HepG2 (cell line): ENCODE measurements around the gene RPLP2. TPM values are rescaled to one million over a fixed set of nuclear protein-coding genes. Genes with fewer than 3 reads are reported as not detected.
A peak's percentile ranks its signal among the peaks of the same experiment; 100 is the strongest.

Source experiments
- ADNP ChIP-seq: sonication (generic); formaldehyde crosslinking; IDR thresholded peaks from 2 replicates; pipeline ENCODE4 v1.4.0; 2020; ENCODE audit warnings: missing genetic modification reagents
- ATF7-NPFF ChIP-seq: sonication (generic); formaldehyde crosslinking; IDR thresholded peaks from 2 replicates; pipeline ENCODE4 v1.8.1; 2023; ENCODE audit warnings: mild to moderate bottlenecking, low read depth, missing genetic modification reagents, moderate library complexity
- CBFB ChIP-seq: sonication (generic); formaldehyde crosslinking; IDR thresholded peaks from 2 replicates; pipeline ENCODE4 v1.4.0; 2020; ENCODE audit warnings: missing genetic modification reagents
- ELF3 ChIP-seq: IDR thresholded peaks from 2 replicates; pipeline ENCODE4 v1.6.1; 2016; ENCODE audit warnings: missing genetic modification reagents, missing compliant biosample characterization
- HNRNPH1 ChIP-seq: fragments of 200-400 bp; formaldehyde crosslinking; optimal IDR thresholded peaks from 2 replicates; pipeline ENCODE3; 2017; ENCODE audit warnings: mild to moderate bottlenecking, low read depth, low read length
- KLF15 ChIP-seq: sonication (generic); formaldehyde crosslinking; IDR thresholded peaks from 2 replicates; pipeline ENCODE4 v1.8.1; 2023; ENCODE audit warnings: borderline replicate concordance, mild to moderate bottlenecking, inconsistent platforms, missing genetic modification reagents, mixed read lengths
- MATR3 ChIP-seq: sonication (generic); formaldehyde crosslinking; IDR thresholded peaks from 2 replicates; pipeline ENCODE4 v1.4.0; 2020; ENCODE audit warnings: missing genetic modification reagents
- NBN ChIP-seq: fragments of 450-650 bp; conservative IDR thresholded peaks from 2 replicates; pipeline ENCODE4 v1.6.1; 2017
- NCOA5 ChIP-seq: sonication (generic); formaldehyde crosslinking; IDR thresholded peaks from 2 replicates; pipeline ENCODE4 v1.4.0; 2020; ENCODE audit warnings: missing genetic modification reagents
- NFE2L1 ChIP-seq: sonication (generic); formaldehyde crosslinking; IDR thresholded peaks from 2 replicates; pipeline ENCODE4 v1.4.0; 2020; ENCODE audit warnings: missing genetic modification reagents, mild to moderate bottlenecking, borderline replicate concordance
- RFX5 ChIP-seq: IDR thresholded peaks from 2 replicates; pipeline ENCODE4 v1.6.1; 2011; ENCODE audit warnings: low read depth, low read length, improper control_type of control experiment
- TAF15 ChIP-seq: fragments of 200-400 bp; formaldehyde crosslinking; IDR thresholded peaks from one replicate; pipeline ENCODE4 v1.6.1; 2018; ENCODE audit warnings: mild to moderate bottlenecking, low read depth, low read length; ENCODE audit not compliant: poor library complexity, severe bottlenecking
- ZNF136 ChIP-seq: sonication (generic); formaldehyde crosslinking; IDR thresholded peaks from 2 replicates; pipeline ENCODE4 v1.8.1; 2022; ENCODE audit warnings: low read depth, mild to moderate bottlenecking, moderate library complexity, missing genetic modification reagents
- ZNF337 ChIP-seq: sonication (generic); formaldehyde crosslinking; IDR thresholded peaks from 2 replicates; pipeline ENCODE4 v1.5.1; 2020; ENCODE audit warnings: missing genetic modification reagents, low read depth, mild to moderate bottlenecking, borderline replicate concordance
- ZNF672 ChIP-seq: sonication (generic); formaldehyde crosslinking; IDR thresholded peaks from 2 replicates; pipeline ENCODE4 v1.8.1; 2022; ENCODE audit warnings: missing genetic modification reagents
- ZNF703 ChIP-seq: sonication (generic); formaldehyde crosslinking; IDR thresholded peaks from 2 replicates; pipeline ENCODE4 v1.5.1; 2020; ENCODE audit warnings: missing genetic modification reagents, mild to moderate bottlenecking, moderate library complexity, borderline replicate concordance
- ZNF777 ChIP-seq: sonication (generic); formaldehyde crosslinking; IDR thresholded peaks from 2 replicates; pipeline ENCODE4 v1.4.0; 2020; ENCODE audit warnings: missing genetic modification reagents
- polyA plus RNA-seq, 8 experiments: library from polyadenylated mRNA; depleted of rRNA in 3 of 8; stranded (reverse) in 7 of 8; unstranded in 1 of 8; fragments of >200 nt; fragmentation: Illumina TruSeq in 4 of 8; extraction: Trizol in 4 of 8; gene quantifications; 2 replicates each; pipeline versions ENCODE4 v1.2.1 to v1.2.3, GENCODE V29; 2011 to 2016; ENCODE audit warnings: low read depth in 4 of 8, missing spikeins in 1 of 8, mixed read lengths in 1 of 8; ENCODE audit not compliant: insufficient read depth in 1 of 8
- total RNA-seq, 5 experiments: library from RNA; depleted of rRNA; stranded (reverse); fragments of >200 nt; fragmentation: Illumina TruSeq; extraction: Trizol; gene quantifications; 2 replicates each; pipeline ENCODE4 v1.2.3, GENCODE V29; 2016; ENCODE audit warnings: low read depth in 1 of 5
- TF ChIP-seq, protein P1 (sequence below): sonication (generic); formaldehyde crosslinking; IDR thresholded peaks from 2 replicates; pipeline ENCODE4 v1.4.0; 2020; ENCODE audit warnings: mild to moderate bottlenecking, low read depth, missing genetic modification reagents
- TF ChIP-seq, protein P2 (sequence below): sonication (generic); formaldehyde crosslinking; IDR thresholded peaks from 2 replicates; pipeline ENCODE4 v1.5.1; 2020; ENCODE audit warnings: mild to moderate bottlenecking, missing genetic modification reagents, borderline replicate concordance
- TF ChIP-seq, protein P3 (sequence below): sonication (generic); formaldehyde crosslinking; IDR thresholded peaks from 2 replicates; pipeline ENCODE4 v1.4.0; 2020; ENCODE audit warnings: low read depth, mild to moderate bottlenecking, missing genetic modification reagents
- TF ChIP-seq, protein P4 (sequence below): sonication (generic); formaldehyde crosslinking; IDR thresholded peaks from 2 replicates; pipeline ENCODE4 v1.8.1; 2023; ENCODE audit warnings: missing genetic modification reagents, inconsistent platforms, borderline replicate concordance
- TF ChIP-seq, protein P5 (sequence below): sonication (generic); formaldehyde crosslinking; IDR thresholded peaks from 2 replicates; pipeline ENCODE4 v1.4.0; 2020; ENCODE audit warnings: missing genetic modification reagents

RPLP2 gene
- total and polyA plus RNA-seq, 2 of the 13 experiments (the other 11 are each of a cell fraction or from before 2014, with no cell fraction given) = 978 to 2,106 TPM

DNA sequence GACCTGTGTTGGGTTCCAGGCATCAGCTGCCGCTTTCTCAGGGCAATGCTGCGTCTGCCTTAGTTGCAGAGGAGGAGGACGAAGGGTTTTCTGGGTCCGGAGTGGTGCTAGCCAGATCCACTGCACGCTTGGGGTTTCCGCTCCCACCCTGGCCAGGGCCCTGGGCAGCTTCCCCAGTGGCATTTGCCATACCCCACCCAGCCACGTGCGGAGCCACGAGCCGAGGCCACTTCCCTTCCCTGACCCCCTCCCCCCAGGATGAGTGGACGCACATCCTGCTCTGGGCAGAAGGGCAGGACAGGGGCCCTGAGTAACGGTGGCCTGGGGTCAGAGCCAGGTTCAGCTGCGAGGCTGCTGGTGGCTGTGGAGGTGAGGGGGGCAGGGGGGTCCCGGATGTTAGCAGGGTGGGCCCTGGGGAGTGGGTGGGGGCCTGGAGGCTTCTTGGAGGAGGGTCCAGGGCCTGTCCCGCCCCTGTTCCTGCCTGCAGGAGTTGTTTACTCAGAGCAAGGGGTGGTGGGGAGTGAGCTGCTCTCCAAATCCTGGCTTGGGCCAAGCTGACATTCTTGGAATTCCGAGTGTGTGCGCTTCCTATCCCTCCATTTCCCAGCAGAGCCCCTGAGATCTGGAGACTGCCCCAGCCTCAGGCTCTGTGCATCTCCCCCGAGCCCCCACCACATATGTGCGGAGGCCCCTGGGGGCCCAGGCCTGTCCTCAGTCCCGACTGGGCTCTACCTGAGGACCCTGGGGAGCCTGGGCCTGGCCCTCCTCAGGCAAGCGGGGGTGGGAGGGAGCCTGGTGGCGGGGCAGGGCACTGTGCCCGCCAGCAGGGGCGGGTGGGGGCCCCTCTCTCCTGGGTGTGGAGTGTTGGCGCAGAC lies 34.3 kb downstream of the RPLP2 start (continued):
- TF ChIP-seq, protein P1, sequence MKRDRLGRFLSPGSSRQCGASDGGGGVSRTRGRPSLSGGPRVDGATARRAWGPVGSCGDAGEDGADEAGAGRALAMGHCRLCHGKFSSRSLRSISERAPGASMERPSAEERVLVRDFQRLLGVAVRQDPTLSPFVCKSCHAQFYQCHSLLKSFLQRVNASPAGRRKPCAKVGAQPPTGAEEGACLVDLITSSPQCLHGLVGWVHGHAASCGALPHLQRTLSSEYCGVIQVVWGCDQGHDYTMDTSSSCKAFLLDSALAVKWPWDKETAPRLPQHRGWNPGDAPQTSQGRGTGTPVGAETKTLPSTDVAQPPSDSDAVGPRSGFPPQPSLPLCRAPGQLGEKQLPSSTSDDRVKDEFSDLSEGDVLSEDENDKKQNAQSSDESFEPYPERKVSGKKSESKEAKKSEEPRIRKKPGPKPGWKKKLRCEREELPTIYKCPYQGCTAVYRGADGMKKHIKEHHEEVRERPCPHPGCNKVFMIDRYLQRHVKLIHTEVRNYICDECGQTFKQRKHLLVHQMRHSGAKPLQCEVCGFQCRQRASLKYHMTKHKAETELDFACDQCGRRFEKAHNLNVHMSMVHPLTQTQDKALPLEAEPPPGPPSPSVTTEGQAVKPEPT (CRISPR knock-in tag) = peak; percentile 68; the same call in 1 of the 2 replicates
- TF ChIP-seq, protein P2, sequence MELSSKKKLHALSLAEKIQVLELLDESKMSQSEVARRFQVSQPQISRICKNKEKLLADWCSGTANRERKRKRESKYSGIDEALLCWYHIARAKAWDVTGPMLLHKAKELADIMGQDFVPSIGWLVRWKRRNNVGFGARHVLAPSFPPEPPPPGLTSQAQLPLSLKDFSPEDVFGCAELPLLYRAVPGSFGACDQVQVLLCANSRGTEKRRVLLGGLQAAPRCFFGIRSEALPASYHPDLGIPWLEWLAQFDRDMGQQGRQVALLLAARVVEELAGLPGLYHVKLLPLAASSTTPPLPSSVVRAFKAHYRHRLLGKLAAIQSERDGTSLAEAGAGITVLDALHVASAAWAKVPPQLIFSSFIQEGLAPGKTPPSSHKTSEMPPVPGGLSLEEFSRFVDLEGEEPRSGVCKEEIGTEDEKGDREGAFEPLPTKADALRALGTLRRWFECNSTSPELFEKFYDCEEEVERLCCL (CRISPR knock-in tag) = no peak; the same call in 1 of the 2 replicates
- TF ChIP-seq ZNF672 (CRISPR knock-in tag) (no peak), ADNP (CRISPR knock-in tag) (no peak), RFX5 (no peak), KLF15 (CRISPR knock-in tag) (no peak), ZNF703 (CRISPR knock-in tag) (no peak), ZNF136 (CRISPR knock-in tag) (no peak), NBN (no peak), NFE2L1 (no peak), ZNF337 (no peak), NCOA5 (CRISPR knock-in tag) (no peak), HNRNPH1 (no peak), MATR3 (CRISPR knock-in tag) (no peak), TAF15 (no peak), ELF3 (CRISPR knock-in tag) (peak; percentile 81), ATF7-NPFF (CRISPR knock-in tag) (no peak), ZNF777 (CRISPR knock-in tag) (no peak), CBFB (CRISPR knock-in tag) (peak; percentile 27; the same call in 1 of the 2 replicates)
- TF ChIP-seq, protein P3, sequence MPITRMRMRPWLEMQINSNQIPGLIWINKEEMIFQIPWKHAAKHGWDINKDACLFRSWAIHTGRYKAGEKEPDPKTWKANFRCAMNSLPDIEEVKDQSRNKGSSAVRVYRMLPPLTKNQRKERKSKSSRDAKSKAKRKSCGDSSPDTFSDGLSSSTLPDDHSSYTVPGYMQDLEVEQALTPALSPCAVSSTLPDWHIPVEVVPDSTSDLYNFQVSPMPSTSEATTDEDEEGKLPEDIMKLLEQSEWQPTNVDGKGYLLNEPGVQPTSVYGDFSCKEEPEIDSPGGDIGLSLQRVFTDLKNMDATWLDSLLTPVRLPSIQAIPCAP (CRISPR knock-in tag) = no peak
- TF ChIP-seq, protein P4, sequence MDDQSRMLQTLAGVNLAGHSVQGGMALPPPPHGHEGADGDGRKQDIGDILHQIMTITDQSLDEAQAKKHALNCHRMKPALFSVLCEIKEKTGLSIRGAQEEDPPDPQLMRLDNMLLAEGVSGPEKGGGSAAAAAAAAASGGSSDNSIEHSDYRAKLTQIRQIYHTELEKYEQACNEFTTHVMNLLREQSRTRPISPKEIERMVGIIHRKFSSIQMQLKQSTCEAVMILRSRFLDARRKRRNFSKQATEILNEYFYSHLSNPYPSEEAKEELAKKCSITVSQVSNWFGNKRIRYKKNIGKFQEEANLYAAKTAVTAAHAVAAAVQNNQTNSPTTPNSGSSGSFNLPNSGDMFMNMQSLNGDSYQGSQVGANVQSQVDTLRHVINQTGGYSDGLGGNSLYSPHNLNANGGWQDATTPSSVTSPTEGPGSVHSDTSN (CRISPR knock-in tag) = no peak
- TF ChIP-seq, protein P5, sequence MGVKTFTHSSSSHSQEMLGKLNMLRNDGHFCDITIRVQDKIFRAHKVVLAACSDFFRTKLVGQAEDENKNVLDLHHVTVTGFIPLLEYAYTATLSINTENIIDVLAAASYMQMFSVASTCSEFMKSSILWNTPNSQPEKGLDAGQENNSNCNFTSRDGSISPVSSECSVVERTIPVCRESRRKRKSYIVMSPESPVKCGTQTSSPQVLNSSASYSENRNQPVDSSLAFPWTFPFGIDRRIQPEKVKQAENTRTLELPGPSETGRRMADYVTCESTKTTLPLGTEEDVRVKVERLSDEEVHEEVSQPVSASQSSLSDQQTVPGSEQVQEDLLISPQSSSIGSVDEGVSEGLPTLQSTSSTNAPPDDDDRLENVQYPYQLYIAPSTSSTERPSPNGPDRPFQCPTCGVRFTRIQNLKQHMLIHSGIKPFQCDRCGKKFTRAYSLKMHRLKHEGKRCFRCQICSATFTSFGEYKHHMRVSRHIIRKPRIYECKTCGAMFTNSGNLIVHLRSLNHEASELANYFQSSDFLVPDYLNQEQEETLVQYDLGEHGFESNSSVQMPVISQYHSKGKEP = no peak
